Measurements from ENCODE around the gene CTAGE4.
"Not testable (repeated sequence)": the region's sequence is repeated elsewhere in the genome, so short reads cannot be mapped to it uniquely, and the experiment has no call there.

DNA sequence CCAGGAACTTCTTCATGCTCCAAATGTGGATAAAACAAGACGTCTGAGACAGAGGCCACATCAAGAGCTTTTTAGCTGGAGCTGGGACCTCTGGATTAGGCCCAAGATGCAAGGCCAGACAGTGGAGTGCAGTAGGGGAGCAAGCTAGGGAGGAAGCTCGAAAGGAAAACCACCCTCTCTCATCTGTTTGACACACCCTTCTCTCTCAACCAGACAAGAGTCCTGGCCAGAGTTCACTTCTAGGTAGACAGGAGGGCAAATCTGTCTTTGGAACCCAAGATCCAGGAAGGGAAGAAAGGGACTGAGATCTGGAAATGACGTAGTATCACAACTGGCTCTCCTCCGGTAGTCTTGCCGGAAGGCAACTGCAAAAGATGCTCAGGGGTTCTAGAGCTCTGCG lies 11.2 kb downstream of the CTAGE4 start:
- TF ChIP-seq, protein P1, sequence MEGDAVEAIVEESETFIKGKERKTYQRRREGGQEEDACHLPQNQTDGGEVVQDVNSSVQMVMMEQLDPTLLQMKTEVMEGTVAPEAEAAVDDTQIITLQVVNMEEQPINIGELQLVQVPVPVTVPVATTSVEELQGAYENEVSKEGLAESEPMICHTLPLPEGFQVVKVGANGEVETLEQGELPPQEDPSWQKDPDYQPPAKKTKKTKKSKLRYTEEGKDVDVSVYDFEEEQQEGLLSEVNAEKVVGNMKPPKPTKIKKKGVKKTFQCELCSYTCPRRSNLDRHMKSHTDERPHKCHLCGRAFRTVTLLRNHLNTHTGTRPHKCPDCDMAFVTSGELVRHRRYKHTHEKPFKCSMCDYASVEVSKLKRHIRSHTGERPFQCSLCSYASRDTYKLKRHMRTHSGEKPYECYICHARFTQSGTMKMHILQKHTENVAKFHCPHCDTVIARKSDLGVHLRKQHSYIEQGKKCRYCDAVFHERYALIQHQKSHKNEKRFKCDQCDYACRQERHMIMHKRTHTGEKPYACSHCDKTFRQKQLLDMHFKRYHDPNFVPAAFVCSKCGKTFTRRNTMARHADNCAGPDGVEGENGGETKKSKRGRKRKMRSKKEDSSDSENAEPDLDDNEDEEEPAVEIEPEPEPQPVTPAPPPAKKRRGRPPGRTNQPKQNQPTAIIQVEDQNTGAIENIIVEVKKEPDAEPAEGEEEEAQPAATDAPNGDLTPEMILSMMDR (IDR thresholded peaks at IDR 0.05): not testable (repeated sequence)
- not testable (repeated sequence) for TF ChIP-seq POLR2A (IDR thresholded peaks at IDR 0.05)
